Astrocyte of the cerebellum (primary cell): ENCODE measurements around the gene ASPHD1.

Source experiments
- DNase-seq: peaks from one replicate; pipeline ENCODE4 v3.0.0-alpha.2; 2011; ENCODE audit warnings: low read depth
- H3K4me3 ChIP-seq: 2 replicates; pipeline ENCODE4 v1.5.1; 2011; ENCODE audit warnings: mild to moderate bottlenecking, low read depth, low read length, moderate library complexity
- in situ Hi-C: cut with HindIII; loops from 2 replicates; pipeline ENCODE4 v1.10.0; 2017; ENCODE audit warnings: low sequenced_read_pairs
- TF ChIP-seq, protein P1 (sequence below): IDR thresholded peaks from 2 replicates; pipeline ENCODE4 v1.5.1; 2012; ENCODE audit warnings: low read length, low read depth, moderate library complexity, mild to moderate bottlenecking; ENCODE audit errors: missing control alignments

The ASPHD1 gene

GRCh38 chr16:29893553-29893952 is 6.7 kb upstream of the ASPHD1 start:
- TF ChIP-seq, protein P1, sequence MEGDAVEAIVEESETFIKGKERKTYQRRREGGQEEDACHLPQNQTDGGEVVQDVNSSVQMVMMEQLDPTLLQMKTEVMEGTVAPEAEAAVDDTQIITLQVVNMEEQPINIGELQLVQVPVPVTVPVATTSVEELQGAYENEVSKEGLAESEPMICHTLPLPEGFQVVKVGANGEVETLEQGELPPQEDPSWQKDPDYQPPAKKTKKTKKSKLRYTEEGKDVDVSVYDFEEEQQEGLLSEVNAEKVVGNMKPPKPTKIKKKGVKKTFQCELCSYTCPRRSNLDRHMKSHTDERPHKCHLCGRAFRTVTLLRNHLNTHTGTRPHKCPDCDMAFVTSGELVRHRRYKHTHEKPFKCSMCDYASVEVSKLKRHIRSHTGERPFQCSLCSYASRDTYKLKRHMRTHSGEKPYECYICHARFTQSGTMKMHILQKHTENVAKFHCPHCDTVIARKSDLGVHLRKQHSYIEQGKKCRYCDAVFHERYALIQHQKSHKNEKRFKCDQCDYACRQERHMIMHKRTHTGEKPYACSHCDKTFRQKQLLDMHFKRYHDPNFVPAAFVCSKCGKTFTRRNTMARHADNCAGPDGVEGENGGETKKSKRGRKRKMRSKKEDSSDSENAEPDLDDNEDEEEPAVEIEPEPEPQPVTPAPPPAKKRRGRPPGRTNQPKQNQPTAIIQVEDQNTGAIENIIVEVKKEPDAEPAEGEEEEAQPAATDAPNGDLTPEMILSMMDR, result no peak
- in situ Hi-C loops, result no loop called here
- DNase-seq, result no peak
- H3K4me3 ChIP-seq, result no peak overlapping the region

DNA sequence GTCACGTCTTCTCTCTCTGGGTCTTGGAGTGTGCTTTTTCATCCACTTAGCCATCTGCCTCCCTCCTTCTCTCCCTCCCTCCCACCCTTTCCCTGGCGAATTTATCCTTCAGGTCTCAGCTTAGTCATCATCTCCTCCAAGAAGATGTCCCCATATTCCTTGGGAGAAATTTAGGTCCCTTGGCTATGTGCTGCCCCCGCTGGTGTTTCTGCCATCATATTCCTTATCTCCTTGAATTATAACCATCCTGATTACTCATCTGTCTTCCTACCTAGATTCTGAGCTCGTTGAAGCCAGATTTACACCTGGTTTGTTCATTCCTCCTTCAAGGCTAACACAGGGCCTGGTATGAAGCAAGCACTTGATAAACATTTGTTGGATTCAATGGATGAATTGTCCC is 5.9 kb upstream of the ASPHD1 start:
- no peak overlapping the region for H3K4me3 ChIP-seq
- no peak for DNase-seq
- TF ChIP-seq, protein P1, result no peak
- in situ Hi-C loops, result no loop called here

GRCh38 chr16:29896841-29897240 is 3.4 kb upstream of the ASPHD1 start:
- TF ChIP-seq, protein P1, result no peak
- no peak for DNase-seq
- in situ Hi-C loops, result no loop called here
- H3K4me3 ChIP-seq, result no peak overlapping the region

DNA sequence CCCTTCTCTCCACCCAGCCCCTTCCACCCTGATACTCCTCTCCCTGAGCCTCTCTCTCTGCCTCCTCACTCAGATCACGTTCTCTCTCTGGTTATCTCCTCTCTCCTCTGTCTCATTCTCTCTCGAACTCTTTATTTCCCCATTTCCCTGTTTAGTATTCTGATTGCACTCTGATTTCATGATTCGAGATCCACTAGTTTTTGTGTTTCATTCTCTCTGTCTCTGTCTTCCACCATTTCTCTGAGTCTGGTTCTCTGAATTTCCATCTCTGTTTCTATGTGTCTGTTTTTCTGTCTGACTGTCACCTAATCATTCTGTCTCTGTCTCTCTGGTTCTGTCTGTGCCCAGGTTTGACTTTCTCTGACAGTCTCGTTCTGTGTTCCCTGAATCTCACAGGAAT is 3.0 kb upstream of the ASPHD1 start:
- no peak for DNase-seq
- in situ Hi-C loops, result no loop called here
- no peak overlapping the region for H3K4me3 ChIP-seq
- TF ChIP-seq, protein P1, result no peak

DNA sequence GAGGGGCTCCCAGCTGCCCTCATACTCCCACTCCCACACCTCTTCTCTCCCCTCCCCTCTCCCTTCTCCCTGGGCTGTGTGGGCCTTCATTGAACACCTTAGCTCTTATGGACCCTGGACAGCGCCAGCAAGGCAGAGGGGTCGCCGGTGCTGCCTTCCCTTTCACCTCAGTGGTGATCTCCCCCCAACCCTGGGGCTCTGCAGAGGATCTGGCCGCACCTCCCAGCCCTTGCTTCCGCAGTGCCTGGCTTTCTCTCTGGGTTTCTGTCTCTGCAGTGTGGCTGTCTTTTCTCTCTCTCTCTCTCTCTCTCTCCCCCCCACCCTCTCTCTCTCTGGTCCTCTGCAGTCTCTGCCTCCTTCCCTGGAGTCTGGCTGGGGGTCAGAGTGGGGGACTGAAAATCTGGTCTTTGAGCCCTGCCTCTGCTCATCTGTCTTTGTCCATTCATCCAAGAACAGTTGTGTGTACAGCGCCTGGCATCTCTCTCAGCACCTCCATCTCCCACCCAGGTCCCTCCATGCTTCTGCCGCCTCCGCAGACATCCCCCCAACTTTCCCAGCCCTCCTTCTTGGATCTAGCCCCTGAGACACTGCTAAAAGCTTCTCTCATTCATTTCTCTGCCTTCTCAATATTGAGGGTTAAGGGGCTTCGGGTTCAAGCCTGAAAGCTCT is 2.0 kb upstream of the ASPHD1 start:
- in situ Hi-C loops, result no loop called here
- TF ChIP-seq, protein P1, result no peak
- no peak for DNase-seq
- peak overlapping the region; percentile 55 for H3K4me3 ChIP-seq

DNA sequence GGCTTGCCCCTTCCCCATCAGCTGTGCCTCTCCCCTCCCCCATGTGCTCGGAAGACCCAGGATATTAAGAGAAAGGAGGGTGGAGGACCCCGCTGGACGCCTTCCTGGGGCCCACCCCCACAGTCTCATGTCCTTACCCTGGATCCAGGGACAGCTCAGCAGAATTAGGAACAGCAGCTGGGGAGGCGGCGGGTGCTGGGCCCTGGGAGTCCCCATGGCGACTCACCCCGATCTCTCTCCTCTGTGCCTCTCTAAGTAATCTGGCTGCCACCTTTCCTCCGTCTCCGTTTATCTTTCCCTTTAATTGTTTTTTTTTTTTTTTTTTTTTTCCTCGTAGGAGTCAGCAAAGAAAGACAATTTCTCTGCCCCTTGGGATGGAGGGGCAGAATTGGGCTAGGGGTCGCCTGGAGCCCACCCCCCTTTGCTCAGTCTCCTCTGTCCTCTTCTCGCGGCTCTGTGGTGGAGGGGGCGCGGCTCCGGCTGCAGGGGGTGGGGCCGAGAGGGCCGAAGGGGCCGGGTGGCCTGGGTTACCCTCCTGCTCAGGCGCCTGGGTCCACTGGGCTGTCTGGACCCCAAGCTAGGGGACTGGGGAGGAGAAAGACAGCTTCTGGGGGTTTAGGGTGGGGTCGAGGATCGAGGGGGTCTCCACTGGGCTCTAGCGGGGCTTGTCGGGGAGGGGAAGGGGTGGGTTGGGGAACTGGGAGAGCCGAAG is 1.3 kb upstream of the ASPHD1 start:
- in situ Hi-C loops, result no loop called here
- TF ChIP-seq, protein P1, result no peak
- no peak for DNase-seq
- peak overlapping the region; percentile 55 for H3K4me3 ChIP-seq
